OCI-LY7 (cell line): ENCODE results near the gene CDK17.

Experiments
- EZH2phosphoT487 ChIP-seq: fragments of 200-600 bp; sonication (generic); IDR thresholded peaks from 2 replicates; pipeline ENCODE4 v1.6.1; 2018; ENCODE audit warnings: low read depth, borderline replicate concordance, mild to moderate bottlenecking, mixed run types, antibody characterized with exemption, low read length, moderate library complexity, mixed read lengths
- TF ChIP-seq, protein P1 (sequence below): fragments of 200-600 bp; sonication (generic); conservative IDR thresholded peaks from 2 replicates; pipeline ENCODE4 v1.5.1; 2014; ENCODE audit warnings: mild to moderate bottlenecking, antibody characterized with exemption, low read length, moderate library complexity, mixed read lengths

DNA sequence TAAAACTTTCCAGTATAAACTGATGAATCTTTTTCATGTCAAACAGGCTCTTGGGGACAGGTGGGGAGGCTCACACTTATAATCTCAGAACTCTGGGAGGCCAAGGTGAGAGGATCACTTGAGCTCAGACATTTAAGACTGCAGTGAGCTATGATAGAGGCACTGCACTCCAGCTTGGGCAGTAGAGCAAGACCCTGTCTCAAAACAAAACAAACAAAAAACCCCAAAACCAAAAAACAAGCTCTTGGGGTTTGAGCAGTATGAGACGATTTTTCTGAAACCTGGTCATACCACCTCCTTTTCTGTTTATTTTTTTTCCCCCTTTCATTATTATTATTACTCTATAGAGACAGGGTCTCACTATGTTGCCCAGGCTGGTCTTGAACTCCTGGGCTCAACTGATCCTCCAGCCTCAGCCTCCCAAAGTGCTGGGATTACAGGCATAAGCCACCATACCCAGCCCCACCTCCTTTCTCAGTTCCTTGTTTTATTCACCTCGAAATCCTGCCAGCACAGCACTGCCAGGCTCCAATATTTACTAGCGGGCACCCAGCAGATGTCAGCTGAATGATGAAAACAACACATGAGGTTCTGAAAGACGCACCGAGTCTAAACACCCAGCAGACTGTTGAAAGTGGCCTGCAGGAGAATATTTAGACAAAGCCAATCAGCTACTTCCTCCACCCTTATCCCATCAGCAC, 19.5 kb upstream of the CDK17 start:
- TF ChIP-seq, protein P1, sequence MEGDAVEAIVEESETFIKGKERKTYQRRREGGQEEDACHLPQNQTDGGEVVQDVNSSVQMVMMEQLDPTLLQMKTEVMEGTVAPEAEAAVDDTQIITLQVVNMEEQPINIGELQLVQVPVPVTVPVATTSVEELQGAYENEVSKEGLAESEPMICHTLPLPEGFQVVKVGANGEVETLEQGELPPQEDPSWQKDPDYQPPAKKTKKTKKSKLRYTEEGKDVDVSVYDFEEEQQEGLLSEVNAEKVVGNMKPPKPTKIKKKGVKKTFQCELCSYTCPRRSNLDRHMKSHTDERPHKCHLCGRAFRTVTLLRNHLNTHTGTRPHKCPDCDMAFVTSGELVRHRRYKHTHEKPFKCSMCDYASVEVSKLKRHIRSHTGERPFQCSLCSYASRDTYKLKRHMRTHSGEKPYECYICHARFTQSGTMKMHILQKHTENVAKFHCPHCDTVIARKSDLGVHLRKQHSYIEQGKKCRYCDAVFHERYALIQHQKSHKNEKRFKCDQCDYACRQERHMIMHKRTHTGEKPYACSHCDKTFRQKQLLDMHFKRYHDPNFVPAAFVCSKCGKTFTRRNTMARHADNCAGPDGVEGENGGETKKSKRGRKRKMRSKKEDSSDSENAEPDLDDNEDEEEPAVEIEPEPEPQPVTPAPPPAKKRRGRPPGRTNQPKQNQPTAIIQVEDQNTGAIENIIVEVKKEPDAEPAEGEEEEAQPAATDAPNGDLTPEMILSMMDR: no peak
- no peak for TF ChIP-seq EZH2phosphoT487
